Measurements from ENCODE around the gene ELOB.

DNA sequence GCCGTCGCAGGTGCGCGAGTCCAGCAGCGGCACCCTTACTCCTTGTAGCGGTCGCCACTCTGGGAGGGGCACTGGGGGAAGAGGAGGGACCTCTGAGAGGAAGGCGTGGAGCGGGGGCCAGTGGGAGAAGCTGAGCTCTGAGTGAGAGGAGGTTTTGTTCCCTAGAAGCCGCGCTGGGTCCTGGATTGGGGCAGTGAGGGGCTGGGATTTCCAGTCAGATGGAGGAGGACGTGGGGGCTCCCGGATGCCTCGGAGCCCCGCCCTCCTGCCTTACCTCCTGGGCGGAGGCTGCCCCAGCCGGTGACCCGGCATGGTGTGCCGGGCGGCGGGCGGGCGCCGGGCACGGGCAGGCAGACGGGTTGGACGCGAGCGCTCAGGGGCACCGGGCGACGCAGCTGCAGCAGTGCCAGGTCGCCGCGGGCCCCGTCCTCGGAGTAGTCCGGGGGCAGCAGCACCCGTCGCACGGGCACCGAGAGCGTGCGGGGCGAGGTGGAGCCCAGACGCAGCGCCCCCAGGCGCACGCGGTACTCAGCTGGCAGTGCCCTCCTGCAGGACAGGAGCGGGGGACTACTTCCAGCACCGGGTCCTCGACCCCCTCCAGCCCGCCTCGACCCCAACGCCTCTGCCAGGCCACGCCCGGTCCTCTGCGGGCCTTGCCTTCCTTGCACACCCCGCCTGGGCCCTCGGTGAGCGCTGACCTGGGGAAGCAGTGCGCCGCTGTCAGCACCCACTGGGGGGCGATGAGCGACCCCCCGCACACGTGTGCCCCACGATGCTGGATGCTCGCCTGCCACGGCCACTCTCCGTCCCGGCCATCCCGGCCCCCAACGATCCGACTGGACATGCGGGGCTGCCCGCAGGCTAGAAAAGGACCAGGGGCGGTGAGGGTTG, 8.3 kb upstream of the ELOB start:
- TF ChIP-seq ZNF460 (CRISPR knock-in tag; IDR thresholded peaks at IDR 0.05; ENCODE audit: borderline replicate concordance) (no peak), EP300 (IDR thresholded peaks at IDR 0.05; ENCODE audit: low read depth in 2 of 2, low read length in 2 of 2) (no peak), EP300 (CRISPR knock-in tag; IDR thresholded peaks at IDR 0.05; ENCODE audit: borderline replicate concordance) (no peak), POLR2AphosphoS5 (IDR thresholded peaks at IDR 0.05; ENCODE audit: low read depth, low read length) (no peak), HNRNPUL1 (IDR thresholded peaks at IDR 0.05; ENCODE audit: low read depth, low read length) (no peak)

Measured in HepG2 (cell line).